H1 (cell line): ENCODE measurements around the gene PPP1R3F. TPM values are rescaled to one million over a fixed set of nuclear protein-coding genes. Genes with fewer than 3 reads are reported as not detected.

Experiments used
- CTCF ChIA-PET: fragments of 300-600 bp; sonication (Branson Sonifier 250); formaldehyde crosslinking; loops from one replicate; lab custom pipeline; 2021; ENCODE audit not compliant: partially characterized antibody; lab: Charles Lee
- POLR2A ChIA-PET: fragments of 300-600 bp; sonication (Branson Sonifier 250); formaldehyde crosslinking; loops from one replicate; lab custom pipeline; 2021; ENCODE audit warnings: inconsistent platforms; ENCODE audit not compliant: partially characterized antibody; lab: Charles Lee
- DNase-seq, 2 experiments: peaks; one replicate each; pipeline versions ENCODE4 v3.0.0 to v3.0.0-alpha.2; 2010 to 2022; ENCODE audit warnings: low spot score in 2 of 2, low read depth in 1 of 2, mixed read lengths in 1 of 2
- FAIRE-seq: peaks from 2 replicates; lab custom pipeline; 2011; peaks lifted over from hg19 to GRCh38; lab: Jason Lieb, UNC
- H2AFZ ChIP-seq: 2 replicates; pipeline ENCODE4 v1.8.1; 2012; ENCODE audit warnings: low read length, inconsistent platforms
- H2AK5ac ChIP-seq: 2 replicates; pipeline ENCODE4 v1.6.1; 2013; ENCODE audit warnings: low read depth, low read length
- H2BK120ac ChIP-seq: replicated peaks from 2 replicates; pipeline ENCODE3; 2013; ENCODE audit warnings: low read depth, low read length, inconsistent platforms
- H2BK12ac ChIP-seq: 2 replicates; pipeline ENCODE4 v1.6.1; 2013; ENCODE audit warnings: low read depth, low read length
- H2BK15ac ChIP-seq: 2 replicates; pipeline ENCODE4 v1.6.1; 2013; ENCODE audit warnings: low read length
- H2BK20ac ChIP-seq: 2 replicates; pipeline ENCODE4 v1.6.1; 2013; ENCODE audit warnings: low read length
- H2BK5ac ChIP-seq: 2 replicates; pipeline ENCODE4 v1.6.1; 2013; ENCODE audit warnings: low read depth, low read length
- H3K14ac ChIP-seq: 2 replicates; pipeline ENCODE4 v1.6.1; 2013; ENCODE audit warnings: inconsistent platforms; ENCODE audit not compliant: insufficient read length
- H3K18ac ChIP-seq: 2 replicates; pipeline ENCODE4 v1.6.1; 2013; ENCODE audit warnings: low read length; ENCODE audit errors: extremely low read depth
- H3K23ac ChIP-seq: 2 replicates; pipeline ENCODE4 v1.6.1; 2013; ENCODE audit warnings: inconsistent platforms; ENCODE audit not compliant: insufficient read length
- H3K23me2 ChIP-seq: 2 replicates; pipeline ENCODE4 v1.6.1; 2013; ENCODE audit warnings: low read depth, low read length
- H3K27ac ChIP-seq: 2 replicates; pipeline ENCODE4 v1.6.1; 2011; ENCODE audit warnings: low read depth, low read length, inconsistent platforms
- H3K27me3 ChIP-seq, 4 experiments: replicated peaks in 1 of 4; 1 replicate in 1 of 4; 2 replicates in 3 of 4; pipeline versions ENCODE4 v1.6.1 to v1.8.1; 2011 to 2013; ENCODE audit warnings: low read length in 3 of 4, mild to moderate bottlenecking in 3 of 4, inconsistent platforms in 2 of 4, mixed read lengths in 2 of 4, moderate library complexity in 1 of 4; ENCODE audit not compliant: control insufficient read depth in 3 of 4, insufficient read depth in 3 of 4; ENCODE audit errors: extremely low read depth in 1 of 4
- H3K36me3 ChIP-seq, 4 experiments: 2 replicates each; pipeline versions ENCODE4 v1.6.1 to v1.8.1; 2011 to 2013; ENCODE audit warnings: mild to moderate bottlenecking in 4 of 4, low read length in 3 of 4, moderate library complexity in 2 of 4, control low read depth in 1 of 4, inconsistent platforms in 1 of 4; ENCODE audit not compliant: insufficient read depth in 4 of 4, control insufficient read depth in 2 of 4
- H3K4ac ChIP-seq: replicated peaks from 2 replicates; pipeline ENCODE3; 2013; ENCODE audit warnings: low read length, low read depth, mixed read lengths, inconsistent platforms; ENCODE audit not compliant: insufficient read length
- H3K4me1 ChIP-seq, 4 experiments: replicated peaks in 1 of 4; 1 replicate in 1 of 4; 2 replicates in 3 of 4; pipeline versions ENCODE4 v1.6.1 to v1.8.1; 2011 to 2013; ENCODE audit warnings: low read length in 3 of 4, inconsistent platforms in 2 of 4, mixed read lengths in 1 of 4; ENCODE audit not compliant: insufficient read depth in 4 of 4, control insufficient read depth in 3 of 4
- H3K4me2 ChIP-seq, 2 experiments: 2 replicates each; pipeline versions ENCODE4 v1.6.1 to v1.8.1; 2011 to 2013; ENCODE audit warnings: low read depth in 2 of 2, low read length in 2 of 2, control low read depth in 1 of 2, inconsistent platforms in 1 of 2, mild to moderate bottlenecking in 1 of 2; ENCODE audit not compliant: insufficient read depth in 1 of 2
- H3K4me3 ChIP-seq, 4 experiments: fragments of 200-600, 300-600 bp in 1 of 4; sonication (generic), shearing (Covaris generic), sonication (Bioruptor Twin) in 1 of 4; 2 replicates each; pipeline versions ENCODE4 v1.5.1 to v1.8.1; 2011 to 2016; ENCODE audit warnings: low read length in 4 of 4, low read depth in 3 of 4, control low read depth in 2 of 4, inconsistent platforms in 2 of 4, mild to moderate bottlenecking in 2 of 4, mixed read lengths in 1 of 4, moderate library complexity in 1 of 4; ENCODE audit not compliant: insufficient read depth in 2 of 4; ENCODE audit errors: extremely low read depth in 1 of 4
- H3K56ac ChIP-seq: replicated peaks from 2 replicates; pipeline ENCODE3; 2013; ENCODE audit warnings: low read depth, mild to moderate bottlenecking, mixed read lengths, low read length, inconsistent platforms; ENCODE audit not compliant: insufficient read length
- H3K79me1 ChIP-seq: 2 replicates; pipeline ENCODE4 v1.6.1; 2013; ENCODE audit warnings: low read depth, low read length, control low read depth
- H3K79me2 ChIP-seq, 2 experiments: 2 replicates each; pipeline versions ENCODE4 v1.6.1 to v1.8.1; 2012 to 2013; ENCODE audit warnings: low read length in 2 of 2, mild to moderate bottlenecking in 2 of 2, inconsistent platforms in 1 of 2; ENCODE audit not compliant: insufficient read depth in 2 of 2, control insufficient read depth in 1 of 2
- H3K9ac ChIP-seq, 4 experiments: replicated peaks in 1 of 4; 1 replicate in 1 of 4; 2 replicates in 3 of 4; pipeline versions ENCODE4 v1.6.1 to v1.8.1; 2011 to 2013; ENCODE audit warnings: low read depth in 3 of 4, low read length in 3 of 4, control low read depth in 2 of 4, mild to moderate bottlenecking in 2 of 4, moderate library complexity in 2 of 4, inconsistent platforms in 1 of 4; ENCODE audit errors: extremely low read depth in 1 of 4
- H3K9me3 ChIP-seq, 2 experiments: 2 replicates each; pipeline versions ENCODE4 v1.6.1 to v1.8.1; 2012 to 2013; ENCODE audit warnings: mild to moderate bottlenecking in 2 of 2, moderate library complexity in 2 of 2, control low read depth in 1 of 2, inconsistent platforms in 1 of 2, low read depth in 1 of 2, low read length in 1 of 2, mixed read lengths in 1 of 2; ENCODE audit not compliant: insufficient read depth in 2 of 2
- H4K20me1 ChIP-seq, 2 experiments: replicated peaks in 1 of 2; 2 replicates each; pipeline versions ENCODE3 to v1.8.1; 2011 to 2013; ENCODE audit warnings: inconsistent platforms in 2 of 2, low read length in 2 of 2, mild to moderate bottlenecking in 1 of 2; ENCODE audit not compliant: insufficient read depth in 2 of 2, control insufficient read depth in 1 of 2
- H4K5ac ChIP-seq: 2 replicates; pipeline ENCODE4 v1.6.1; 2013; ENCODE audit warnings: low read length, low read depth, mixed read lengths, inconsistent platforms; ENCODE audit not compliant: insufficient read length
- H4K8ac ChIP-seq: 2 replicates; pipeline ENCODE4 v1.8.0; 2013; ENCODE audit warnings: mild to moderate bottlenecking, moderate library complexity, low read length, inconsistent platforms; ENCODE audit not compliant: insufficient read depth; ENCODE audit errors: extremely low read depth
- H4K91ac ChIP-seq: replicated peaks from 2 replicates; pipeline ENCODE3; 2013; ENCODE audit warnings: low read length, mixed read lengths, inconsistent platforms; ENCODE audit not compliant: insufficient read length
- BACH1 ChIP-seq: IDR thresholded peaks from 2 replicates; pipeline ENCODE4 v1.6.1; 2012; ENCODE audit warnings: low read length, improper control_type of control experiment
- CHD1 ChIP-seq: IDR thresholded peaks from 2 replicates; pipeline ENCODE4 v1.6.1; 2012; ENCODE audit warnings: low read depth, low read length, improper control_type of control experiment
- HDAC2 ChIP-seq, 2 experiments: fragments of 300-600 bp in 1 of 2; sonication (generic) in 1 of 2; IDR thresholded peaks; 2 replicates each; pipeline ENCODE4 v1.6.1; 2011 to 2012; ENCODE audit warnings: low read depth in 2 of 2, low read length in 2 of 2, mild to moderate bottlenecking in 2 of 2, moderate library complexity in 2 of 2, borderline replicate concordance in 1 of 2, inconsistent platforms in 1 of 2
- KDM1A ChIP-seq: fragments of 200-600, 300-600 bp; sonication (generic); IDR thresholded peaks from 2 replicates; pipeline ENCODE4 v1.7.1; 2016; ENCODE audit warnings: mild to moderate bottlenecking, low read length, borderline replicate concordance
- POLR2A ChIP-seq, 2 experiments: IDR thresholded peaks; 1 replicate in 1 of 2; 2 replicates in 1 of 2; pipeline ENCODE4 v1.6.1; 2011; ENCODE audit warnings: low read depth in 2 of 2, low read length in 2 of 2, mild to moderate bottlenecking in 2 of 2; ENCODE audit errors: control extremely low read depth in 1 of 2
- TAF7 ChIP-seq: optimal IDR thresholded peaks from 2 replicates; pipeline ENCODE3; 2011; ENCODE audit warnings: low read depth, mild to moderate bottlenecking, inconsistent platforms, low read length, moderate library complexity, borderline replicate concordance
- WGBS, 2 experiments: shearing (Covaris generic) in 1 of 2; methylation state at CpG; one replicate each; pipeline versions ENCODE4 v1.1.6 to v1.1.7; 2013 to 2015; ENCODE audit warnings: low lambda C conversion rate in 2 of 2, mixed read lengths in 2 of 2, inconsistent platforms in 1 of 2, low coverage in 1 of 2, missing lambda C conversion rate in 1 of 2; ENCODE audit not compliant: insufficient replicate concordance in 2 of 2, insufficient coverage in 1 of 2, insufficient read length in 1 of 2; ENCODE audit errors: extremely low coverage in 1 of 2, missing lambda C conversion rate in 1 of 2; 5-methylcytosine and 5-hydroxymethylcytosine counted together
- polyA plus RNA-seq, 7 experiments: library from polyadenylated mRNA; depleted of rRNA in 3 of 7; stranded (reverse) in 5 of 7; unstranded in 2 of 7; fragments of >200 nt in 5 of 7; fragments of 200-250 nt in 2 of 7; gene quantifications; 1 replicate in 5 of 7; 2 replicates in 1 of 7; 4 replicates in 1 of 7; pipeline versions ENCODE4 v1.2.1 to v1.2.3, GENCODE V29; 2011 to 2013; ENCODE audit warnings: missing spikeins in 2 of 7, mixed read lengths in 2 of 7
- total RNA-seq: library from RNA; stranded (reverse); fragmentation: NEBNext Ultra II Directional; extraction: Animal tissue kit (Norgen Biotek cat#: 25700); gene quantifications from 2 replicates; pipeline ENCODE4 v1.2.1, GENCODE V29; 2021

PPP1R3F gene
- total and polyA plus RNA-seq, 2 of the 8 experiments (the other 6 are each of a cell fraction or from before 2014, with no cell fraction given), result 5.1 to 6.8 TPM

DNA sequence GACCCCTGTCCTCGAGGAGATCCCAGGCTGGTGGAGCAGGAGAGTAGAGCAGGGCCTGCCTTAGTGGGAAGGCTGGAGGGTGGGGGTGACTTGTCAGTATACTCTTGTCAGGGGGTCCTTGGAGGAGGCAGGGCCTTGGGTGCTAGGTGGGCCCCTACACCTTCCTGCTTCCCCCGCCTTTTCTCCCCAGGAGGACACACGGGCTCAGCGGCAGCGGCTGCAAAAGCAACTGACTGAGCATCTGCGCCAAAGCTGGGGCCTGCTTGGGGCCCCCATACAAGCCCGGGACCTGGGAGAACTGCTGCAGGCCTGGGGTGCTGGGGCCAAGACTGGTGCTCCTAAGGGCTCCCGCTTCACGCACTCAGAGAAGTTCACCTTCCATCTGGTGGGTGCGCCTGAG lies 23.1 kb upstream of the PPP1R3F start:
- Histone ChIP-seq H3K4me3 (no peak overlapping the region), H4K5ac (no peak overlapping the region), H3K14ac (no peak overlapping the region), H2BK120ac (no peak overlapping the region), H3K4ac (no peak overlapping the region), H3K23ac (no peak overlapping the region), H4K8ac (no peak overlapping the region), H2BK12ac (no peak overlapping the region), H2BK20ac (no peak overlapping the region), H2AFZ (no peak overlapping the region), H3K23me2 (no peaks in the 10 kb centered on the region), H3K9ac (no peak overlapping the region), H2AK5ac (no peak overlapping the region), H4K20me1 (no peaks in the 10 kb centered on the region), H3K79me1 (no peaks in the 10 kb centered on the region), H3K27me3 (no peaks in the 10 kb centered on the region), H3K18ac (no peak overlapping the region), H3K27ac (no peak overlapping the region), H2BK15ac (no peak overlapping the region), H3K4me2 (no peak overlapping the region), H3K36me3 (no peaks in the 10 kb centered on the region; a peak in 1 of 8 replicates), H3K4me1 (no peaks in the 10 kb centered on the region), H4K91ac (no peak overlapping the region), H3K9me3 (no peaks in the 10 kb centered on the region), H3K56ac (no peak overlapping the region), H2BK5ac (no peak overlapping the region), H3K79me2 (no peaks in the 10 kb centered on the region)
- CTCF ChIA-PET, result no interaction called here
- POLR2A ChIA-PET, result no interaction called here
- no peak for DNase-seq
- FAIRE-seq, result no peak
- TF ChIP-seq HDAC2 (IDR thresholded peaks at IDR 0.05; ENCODE audit: borderline replicate concordance in 1 of 2, low read depth in 2 of 2, low read length in 2 of 2) (no peak), TAF7 (no peak), POLR2A (IDR thresholded peaks at IDR 0.05; ENCODE audit: control extremely low read depth in 1 of 2, low read depth in 2 of 2, low read length in 2 of 2) (no peak), BACH1 (no peak), CHD1 (no peak), KDM1A (no peak)
- WGBS, 2 experiments, result 97% methylated on average over 5 of the region's 10 CpGs; no CpG with 5 or more reads in 1 of the 2 experiments
